ENCODE data around the gene ILRUN. TPM values are rescaled to one million over a fixed set of nuclear protein-coding genes. Genes with fewer than 3 reads are reported as not detected.
"Not testable (repeated sequence)": the region's sequence is repeated elsewhere in the genome, so short reads cannot be mapped to it uniquely, and the experiment has no call there.

Gene ILRUN
- total RNA-seq: 143 TPM
- long read RNA-seq, full-length matches to known transcripts: 25 of 51 reads
- long read RNA-seq, partial matches to known transcripts: 4 of 51 reads
- long read RNA-seq, other reads (novel, unspliced or antisense): 22 of 51 reads

- intact Hi-C loops (cut with DNase I): loop anchor here (2.0 to 5.0 kb wide), 2 partner anchors 40 to 60 kb away; partner anchors contain the start of gene SNRPC
- peak; percentile 95 for ATAC-seq
- DNase-seq (ENCODE audit: missing footprints): peak; percentile 99
These were observed at the start of gene ILRUN for GRCh38 chr6:34696739-34697543. Gene ILRUN, minus strand, starts transcription at chr6:34696767. Its CDS starts 164 bp downstream, at chr6:34696603.

GRCh38 chr6:34745277-34746103, 48.9 kb upstream of the ILRUN start:
- no peak for ATAC-seq
- intact Hi-C loops (cut with DNase I): no loop called here
- no peak for DNase-seq (ENCODE audit: missing footprints)

GRCh38 chr6:34744294-34744647, 47.7 kb upstream of the ILRUN start:
- intact Hi-C loops (cut with DNase I); DNase-seq (ENCODE audit: missing footprints); ATAC-seq: not testable (repeated sequence)

GRCh38 chr6:34743625-34744293, 47.2 kb upstream of the ILRUN start:
- intact Hi-C loops (cut with DNase I): no loop called here
- DNase-seq (ENCODE audit: missing footprints): no peak
- ATAC-seq: no peak

GRCh38 chr6:34742094-34742493, 45.5 kb upstream of the ILRUN start:
- DNase-seq (ENCODE audit: missing footprints): no peak
- no peak for ATAC-seq
- intact Hi-C loops (cut with DNase I): no loop called here

- no peak for ATAC-seq
- intact Hi-C loops (cut with DNase I): no loop called here
- no peak for DNase-seq (ENCODE audit: missing footprints)
These were observed 40.3 kb upstream of the ILRUN start for GRCh38 chr6:34736823-34737222.

- ATAC-seq (no peak), DNase-seq (ENCODE audit: missing footprints) (no peak)
- intact Hi-C loops (cut with DNase I): no loop called here
These were observed 35.0 kb upstream of the ILRUN start for GRCh38 chr6:34731393-34732060.

GRCh38 chr6:34729631-34730470, 33.3 kb upstream of the ILRUN start:
- no peak for ATAC-seq
- intact Hi-C loops (cut with DNase I): no loop called here
- no peak for DNase-seq (ENCODE audit: missing footprints)

GRCh38 chr6:34726055-34726454, 29.5 kb upstream of the ILRUN start:
- intact Hi-C loops (cut with DNase I): no loop called here
- no peak for DNase-seq (ENCODE audit: missing footprints)
- ATAC-seq: no peak

- ATAC-seq (no peak), DNase-seq (ENCODE audit: missing footprints) (no peak)
- intact Hi-C loops (cut with DNase I): no loop called here
These were observed 26.6 kb upstream of the ILRUN start for GRCh38 chr6:34723203-34723602.

- ATAC-seq (no peak), DNase-seq (ENCODE audit: missing footprints) (no peak)
- intact Hi-C loops (cut with DNase I): no loop called here
These were observed 25.9 kb upstream of the ILRUN start for GRCh38 chr6:34722451-34722850.

GRCh38 chr6:34720160-34720559, 23.6 kb upstream of the ILRUN start:
- DNase-seq (ENCODE audit: missing footprints); ATAC-seq; intact Hi-C loops (cut with DNase I): not testable (repeated sequence)

- intact Hi-C loops (cut with DNase I); ATAC-seq; DNase-seq (ENCODE audit: missing footprints): not testable (repeated sequence)
These were observed 23.1 kb upstream of the ILRUN start for GRCh38 chr6:34719646-34720045.

- intact Hi-C loops (cut with DNase I): no loop called here
- no peak for ATAC-seq
- DNase-seq (ENCODE audit: missing footprints): no peak
These were observed 22.4 kb upstream of the ILRUN start for GRCh38 chr6:34718976-34719375.

- intact Hi-C loops (cut with DNase I): no loop called here
- ATAC-seq: no peak
These were observed 20.9 kb upstream of the ILRUN start for GRCh38 chr6:34717466-34717865.

GRCh38 chr6:34714663-34715062, 18.1 kb upstream of the ILRUN start:
- DNase-seq (ENCODE audit: missing footprints) (no peak), ATAC-seq (no peak)
- intact Hi-C loops (cut with DNase I): no loop called here

More at GRCh38 chr6:34717466-34717865, 20.9 kb upstream of the ILRUN start:
- no peak for DNase-seq (ENCODE audit: missing footprints)

- ATAC-seq; intact Hi-C loops (cut with DNase I); DNase-seq (ENCODE audit: missing footprints): not testable (repeated sequence)
These were observed 16.3 kb upstream of the ILRUN start for GRCh38 chr6:34712881-34713280.

- intact Hi-C loops (cut with DNase I): no loop called here
- ATAC-seq (peak; percentile 94), DNase-seq (ENCODE audit: missing footprints) (peak; percentile 80)
These were observed 12.8 kb upstream of the ILRUN start for GRCh38 chr6:34709386-34709785.
